GM12878 (cell line): ENCODE data around the gene SLC25A45. TPM values are rescaled to one million over a fixed set of nuclear protein-coding genes. Genes with fewer than 3 reads are reported as not detected.

Experiments
- CBX5 ChIP-seq: sonication (generic); IDR thresholded peaks from 2 replicates; pipeline ENCODE4 v1.6.1; 2016; ENCODE audit warnings: low read depth, moderate library complexity, mild to moderate bottlenecking, inconsistent platforms
- CREM ChIP-seq: IDR thresholded peaks from 2 replicates; pipeline ENCODE4 v1.6.1; 2014; ENCODE audit warnings: antibody characterized with exemption, low read depth
- EGR1 ChIP-seq, 2 experiments: IDR thresholded peaks; 1 replicate in 1 of 2; 2 replicates in 1 of 2; pipeline ENCODE4 v1.6.1; 2011 to 2012; ENCODE audit warnings: low read depth in 2 of 2, low read length in 2 of 2, borderline replicate concordance in 1 of 2, mild to moderate bottlenecking in 1 of 2, moderate library complexity in 1 of 2
- FOXM1 ChIP-seq: IDR thresholded peaks from 2 replicates; pipeline ENCODE4 v1.6.1; 2012; ENCODE audit warnings: low read depth, mild to moderate bottlenecking, inconsistent platforms, low read length, moderate library complexity
- HDGF ChIP-seq: fragments of 450-650 bp; IDR thresholded peaks from 2 replicates; pipeline ENCODE4 v1.6.1; 2016; ENCODE audit warnings: antibody characterized with exemption
- KLF5 ChIP-seq: fragments of 450-650 bp; IDR thresholded peaks from 2 replicates; pipeline ENCODE4 v1.6.1; 2014; ENCODE audit warnings: mild to moderate bottlenecking; ENCODE audit not compliant: partially characterized antibody
- PAX5 ChIP-seq: IDR thresholded peaks from 2 replicates; pipeline ENCODE4 v1.6.1; 2011; ENCODE audit warnings: low read depth, low read length, borderline replicate concordance
- PAX8 ChIP-seq: fragments of 450-650 bp; IDR thresholded peaks from 2 replicates; pipeline ENCODE4 v1.6.1; 2017; ENCODE audit warnings: mild to moderate bottlenecking, moderate library complexity
- POU2F2 ChIP-seq: IDR thresholded peaks from 3 replicates; pipeline ENCODE4 v1.6.1; 2011; ENCODE audit warnings: low read depth, mild to moderate bottlenecking, low read length, borderline replicate concordance
- RB1 ChIP-seq: fragments of 450-650 bp; formaldehyde crosslinking; IDR thresholded peaks from 2 replicates; pipeline ENCODE4 v1.6.1; 2017; ENCODE audit warnings: mild to moderate bottlenecking, borderline replicate concordance
- SIX5 ChIP-seq: IDR thresholded peaks from 2 replicates; pipeline ENCODE4 v1.6.1; 2011; ENCODE audit warnings: mild to moderate bottlenecking, low read depth, low read length, moderate library complexity; ENCODE audit not compliant: severe bottlenecking
- SMARCA5 ChIP-seq: fragments of 450-650 bp; IDR thresholded peaks from 2 replicates; pipeline ENCODE4 v1.6.1; 2017; ENCODE audit warnings: mild to moderate bottlenecking
- SMC3 ChIP-seq: IDR thresholded peaks from 2 replicates; pipeline ENCODE4 v1.6.1; 2011; ENCODE audit warnings: low read length, improper control_type of control experiment, borderline replicate concordance
- SP1 ChIP-seq: IDR thresholded peaks from one replicate; pipeline ENCODE4 v1.6.1; 2011; ENCODE audit warnings: low read depth, low read length
- ZNF207 ChIP-seq: fragments of 450-650 bp; IDR thresholded peaks from 2 replicates; pipeline ENCODE4 v1.6.1; 2014; ENCODE audit warnings: antibody characterized with exemption, mild to moderate bottlenecking, borderline replicate concordance
- ZNF622 ChIP-seq: fragments of 450-650 bp; IDR thresholded peaks from 2 replicates; pipeline ENCODE4 v1.6.1; 2017; ENCODE audit warnings: mild to moderate bottlenecking, inconsistent platforms
- polyA plus RNA-seq, 11 experiments: library from polyadenylated mRNA; depleted of rRNA in 4 of 11; unstranded in 6 of 11; stranded (reverse) in 5 of 11; fragments of >200 nt; fragmentation: Nextera tagmentation in 4 of 11; fragmentation: Illumina TruSeq in 1 of 11; extraction: Ambion mirVana in 4 of 11; extraction: Trizol in 1 of 11; gene quantifications; 1 replicate in 1 of 11; 2 replicates in 10 of 11; pipeline versions ENCODE4 v1.2.1 to v1.2.3, GENCODE V29; 2011 to 2016; ENCODE audit warnings: inconsistent platforms in 2 of 11, missing spikeins in 2 of 11, low read depth in 1 of 11
- total RNA-seq, 4 experiments: library from RNA; depleted of rRNA in 3 of 4; stranded (reverse); fragments of >200 nt in 3 of 4; fragmentation: Illumina TruSeq in 1 of 4; extraction: Trizol in 1 of 4; gene quantifications; 2 replicates each; pipeline versions ENCODE4 v1.2.1 to v1.2.3, GENCODE V29; 2013 to 2021
- TF ChIP-seq, protein P1 (sequence below): fragments of 450-650 bp; IDR thresholded peaks from 2 replicates; pipeline ENCODE4 v1.6.1; 2017; ENCODE audit warnings: mild to moderate bottlenecking, low read depth, inconsistent platforms; ENCODE audit not compliant: poor library complexity, severe bottlenecking
- TF ChIP-seq, protein P2 (sequence below): fragments of 450-650 bp; IDR thresholded peaks from 2 replicates; pipeline ENCODE4 v1.6.1; 2017; ENCODE audit warnings: mild to moderate bottlenecking
- TF ChIP-seq, protein P3 (sequence below): fragments of 450-650 bp; IDR thresholded peaks from 2 replicates; pipeline ENCODE4 v1.6.1; 2018; ENCODE audit warnings: mild to moderate bottlenecking, low read depth, moderate library complexity; ENCODE audit not compliant: partially characterized antibody
- TF ChIP-seq, protein P4 (sequence below): IDR thresholded peaks from 2 replicates; pipeline ENCODE4 v1.6.1; 2012; ENCODE audit warnings: mild to moderate bottlenecking, low read depth, low read length

Gene SLC25A45
- total and polyA plus RNA-seq, 10 of the 15 experiments (the other 5 are each of a cell fraction or from before 2014, with no cell fraction given), result 4.1 to 35.2 (median 20.3) TPM

DNA sequence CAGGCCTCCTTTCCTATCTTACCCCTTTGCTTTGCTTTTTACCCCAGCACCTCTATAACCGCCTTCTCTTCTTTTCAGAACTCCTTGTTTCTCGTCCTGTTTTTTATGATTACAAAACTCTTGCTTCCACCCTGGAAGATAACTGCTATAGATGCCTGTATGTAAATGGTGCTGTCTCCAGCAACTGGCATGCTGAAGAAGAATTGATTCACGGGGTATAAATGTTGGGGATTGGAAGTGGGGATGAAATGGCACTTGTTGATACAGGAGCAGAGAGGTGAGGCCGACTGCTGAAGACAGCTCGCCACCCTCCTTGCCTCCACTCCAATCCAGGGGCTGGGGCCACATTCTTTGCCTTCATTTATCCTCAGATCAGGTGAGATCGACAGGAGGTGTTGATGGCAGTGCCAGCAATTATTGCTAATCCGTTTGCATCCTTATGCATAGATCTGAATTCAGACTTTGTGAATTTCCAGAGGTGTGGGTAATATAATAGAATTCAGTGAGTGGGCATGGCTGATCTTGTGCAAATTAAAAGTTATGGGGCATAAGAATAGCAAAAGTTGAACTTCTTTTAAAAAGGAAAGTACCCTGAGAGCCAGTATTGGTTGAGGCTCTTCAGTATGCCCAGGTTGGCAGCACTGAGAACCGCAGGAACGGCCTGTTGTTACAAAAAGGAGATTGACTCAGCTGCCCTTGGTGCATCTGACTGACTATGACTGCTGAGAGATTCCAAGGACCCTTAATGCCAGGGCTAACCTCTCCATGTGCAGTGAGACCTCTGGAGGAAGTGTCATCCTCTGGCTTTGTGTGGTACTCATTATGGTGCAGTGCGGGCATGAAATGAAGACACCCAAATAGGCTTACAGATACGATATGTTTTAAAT, 45.5 kb upstream of the SLC25A45 start (continued):
- no peak for TF ChIP-seq KLF5
- TF ChIP-seq, protein P1, sequence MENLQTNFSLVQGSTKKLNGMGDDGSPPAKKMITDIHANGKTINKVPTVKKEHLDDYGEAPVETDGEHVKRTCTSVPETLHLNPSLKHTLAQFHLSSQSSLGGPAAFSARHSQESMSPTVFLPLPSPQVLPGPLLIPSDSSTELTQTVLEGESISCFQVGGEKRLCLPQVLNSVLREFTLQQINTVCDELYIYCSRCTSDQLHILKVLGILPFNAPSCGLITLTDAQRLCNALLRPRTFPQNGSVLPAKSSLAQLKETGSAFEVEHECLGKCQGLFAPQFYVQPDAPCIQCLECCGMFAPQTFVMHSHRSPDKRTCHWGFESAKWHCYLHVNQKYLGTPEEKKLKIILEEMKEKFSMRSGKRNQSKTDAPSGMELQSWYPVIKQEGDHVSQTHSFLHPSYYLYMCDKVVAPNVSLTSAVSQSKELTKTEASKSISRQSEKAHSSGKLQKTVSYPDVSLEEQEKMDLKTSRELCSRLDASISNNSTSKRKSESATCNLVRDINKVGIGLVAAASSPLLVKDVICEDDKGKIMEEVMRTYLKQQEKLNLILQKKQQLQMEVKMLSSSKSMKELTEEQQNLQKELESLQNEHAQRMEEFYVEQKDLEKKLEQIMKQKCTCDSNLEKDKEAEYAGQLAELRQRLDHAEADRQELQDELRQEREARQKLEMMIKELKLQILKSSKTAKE, result no peak
- TF ChIP-seq CREM, result no peak
- TF ChIP-seq PAX5, result peak; percentile 2; the same call in 1 of the 2 replicates
- 0 out of 2 replicates have a peak, but pooled peaks have one; percentile 1 for TF ChIP-seq SMC3
- TF ChIP-seq, protein P2, sequence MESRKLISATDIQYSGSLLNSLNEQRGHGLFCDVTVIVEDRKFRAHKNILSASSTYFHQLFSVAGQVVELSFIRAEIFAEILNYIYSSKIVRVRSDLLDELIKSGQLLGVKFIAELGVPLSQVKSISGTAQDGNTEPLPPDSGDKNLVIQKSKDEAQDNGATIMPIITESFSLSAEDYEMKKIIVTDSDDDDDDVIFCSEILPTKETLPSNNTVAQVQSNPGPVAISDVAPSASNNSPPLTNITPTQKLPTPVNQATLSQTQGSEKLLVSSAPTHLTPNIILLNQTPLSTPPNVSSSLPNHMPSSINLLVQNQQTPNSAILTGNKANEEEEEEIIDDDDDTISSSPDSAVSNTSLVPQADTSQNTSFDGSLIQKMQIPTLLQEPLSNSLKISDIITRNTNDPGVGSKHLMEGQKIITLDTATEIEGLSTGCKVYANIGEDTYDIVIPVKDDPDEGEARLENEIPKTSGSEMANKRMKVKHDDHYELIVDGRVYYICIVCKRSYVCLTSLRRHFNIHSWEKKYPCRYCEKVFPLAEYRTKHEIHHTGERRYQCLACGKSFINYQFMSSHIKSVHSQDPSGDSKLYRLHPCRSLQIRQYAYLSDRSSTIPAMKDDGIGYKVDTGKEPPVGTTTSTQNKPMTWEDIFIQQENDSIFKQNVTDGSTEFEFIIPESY, result no peak
- TF ChIP-seq POU2F2, result peak; percentile 69
- no peak for TF ChIP-seq PAX8
- no peak for TF ChIP-seq FOXM1
- TF ChIP-seq SIX5, result no peak
- no peak for TF ChIP-seq SMARCA5
- TF ChIP-seq SP1, result no peak
- TF ChIP-seq HDGF, result no peak
- TF ChIP-seq EGR1 (IDR thresholded peaks at IDR 0.05; ENCODE audit: borderline replicate concordance in 1 of 2, low read depth in 2 of 2, low read length in 2 of 2), result no peak
- no peak for TF ChIP-seq RB1
- TF ChIP-seq, protein P3, sequence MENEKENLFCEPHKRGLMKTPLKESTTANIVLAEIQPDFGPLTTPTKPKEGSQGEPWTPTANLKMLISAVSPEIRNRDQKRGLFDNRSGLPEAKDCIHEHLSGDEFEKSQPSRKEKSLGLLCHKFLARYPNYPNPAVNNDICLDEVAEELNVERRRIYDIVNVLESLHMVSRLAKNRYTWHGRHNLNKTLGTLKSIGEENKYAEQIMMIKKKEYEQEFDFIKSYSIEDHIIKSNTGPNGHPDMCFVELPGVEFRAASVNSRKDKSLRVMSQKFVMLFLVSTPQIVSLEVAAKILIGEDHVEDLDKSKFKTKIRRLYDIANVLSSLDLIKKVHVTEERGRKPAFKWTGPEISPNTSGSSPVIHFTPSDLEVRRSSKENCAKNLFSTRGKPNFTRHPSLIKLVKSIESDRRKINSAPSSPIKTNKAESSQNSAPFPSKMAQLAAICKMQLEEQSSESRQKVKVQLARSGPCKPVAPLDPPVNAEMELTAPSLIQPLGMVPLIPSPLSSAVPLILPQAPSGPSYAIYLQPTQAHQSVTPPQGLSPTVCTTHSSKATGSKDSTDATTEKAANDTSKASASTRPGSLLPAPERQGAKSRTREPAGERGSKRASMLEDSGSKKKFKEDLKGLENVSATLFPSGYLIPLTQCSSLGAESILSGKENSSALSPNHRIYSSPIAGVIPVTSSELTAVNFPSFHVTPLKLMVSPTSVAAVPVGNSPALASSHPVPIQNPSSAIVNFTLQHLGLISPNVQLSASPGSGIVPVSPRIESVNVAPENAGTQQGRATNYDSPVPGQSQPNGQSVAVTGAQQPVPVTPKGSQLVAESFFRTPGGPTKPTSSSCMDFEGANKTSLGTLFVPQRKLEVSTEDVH, result no peak
- no peak for TF ChIP-seq ZNF207
- TF ChIP-seq, protein P4, sequence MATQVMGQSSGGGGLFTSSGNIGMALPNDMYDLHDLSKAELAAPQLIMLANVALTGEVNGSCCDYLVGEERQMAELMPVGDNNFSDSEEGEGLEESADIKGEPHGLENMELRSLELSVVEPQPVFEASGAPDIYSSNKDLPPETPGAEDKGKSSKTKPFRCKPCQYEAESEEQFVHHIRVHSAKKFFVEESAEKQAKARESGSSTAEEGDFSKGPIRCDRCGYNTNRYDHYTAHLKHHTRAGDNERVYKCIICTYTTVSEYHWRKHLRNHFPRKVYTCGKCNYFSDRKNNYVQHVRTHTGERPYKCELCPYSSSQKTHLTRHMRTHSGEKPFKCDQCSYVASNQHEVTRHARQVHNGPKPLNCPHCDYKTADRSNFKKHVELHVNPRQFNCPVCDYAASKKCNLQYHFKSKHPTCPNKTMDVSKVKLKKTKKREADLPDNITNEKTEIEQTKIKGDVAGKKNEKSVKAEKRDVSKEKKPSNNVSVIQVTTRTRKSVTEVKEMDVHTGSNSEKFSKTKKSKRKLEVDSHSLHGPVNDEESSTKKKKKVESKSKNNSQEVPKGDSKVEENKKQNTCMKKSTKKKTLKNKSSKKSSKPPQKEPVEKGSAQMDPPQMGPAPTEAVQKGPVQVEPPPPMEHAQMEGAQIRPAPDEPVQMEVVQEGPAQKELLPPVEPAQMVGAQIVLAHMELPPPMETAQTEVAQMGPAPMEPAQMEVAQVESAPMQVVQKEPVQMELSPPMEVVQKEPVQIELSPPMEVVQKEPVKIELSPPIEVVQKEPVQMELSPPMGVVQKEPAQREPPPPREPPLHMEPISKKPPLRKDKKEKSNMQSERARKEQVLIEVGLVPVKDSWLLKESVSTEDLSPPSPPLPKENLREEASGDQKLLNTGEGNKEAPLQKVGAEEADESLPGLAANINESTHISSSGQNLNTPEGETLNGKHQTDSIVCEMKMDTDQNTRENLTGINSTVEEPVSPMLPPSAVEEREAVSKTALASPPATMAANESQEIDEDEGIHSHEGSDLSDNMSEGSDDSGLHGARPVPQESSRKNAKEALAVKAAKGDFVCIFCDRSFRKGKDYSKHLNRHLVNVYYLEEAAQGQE, result no peak
- no peak for TF ChIP-seq CBX5
- TF ChIP-seq ZNF622, result no peak
